ENCODE measurements around the gene CCDC74B.
"Not testable (repeated sequence)": the region's sequence is repeated elsewhere in the genome, so short reads cannot be mapped to it uniquely, and the experiment has no call there.

The CCDC74B gene

DNA sequence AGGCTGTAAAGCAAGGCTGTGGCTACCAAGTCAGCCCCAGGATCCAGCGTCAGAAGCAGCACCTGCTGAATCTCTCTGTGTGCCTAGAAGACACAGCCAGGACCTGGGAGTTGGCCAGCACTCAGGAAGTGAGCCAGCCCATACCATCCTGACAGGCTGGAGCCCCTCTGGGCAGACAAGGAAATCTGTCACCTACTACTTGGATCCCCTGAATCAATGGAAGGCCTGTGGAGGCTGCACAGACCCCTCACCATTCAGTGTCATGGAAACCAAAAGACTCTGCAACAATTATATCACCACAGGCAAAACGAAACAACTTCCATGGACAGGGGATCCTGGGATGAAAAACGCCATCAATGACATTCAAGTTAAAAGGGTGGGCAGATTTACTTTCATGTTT is 21.7 kb upstream of the CCDC74B start:
- DNase-seq (ENCODE audit: low read depth in 3 of 3, low spot score in 1 of 3), result not testable (repeated sequence)

GRCh38 chr2:130165293-130166016 is 20.5 kb upstream of the CCDC74B start:
- DNase-seq (ENCODE audit: low read depth in 3 of 3, low spot score in 1 of 3), result no peak

GRCh38 chr2:130162968-130163367 is 18.1 kb upstream of the CCDC74B start:
- no peak for DNase-seq (ENCODE audit: low read depth in 3 of 3, low spot score in 1 of 3)

GRCh38 chr2:130162486-130162885 is 17.6 kb upstream of the CCDC74B start:
- DNase-seq (ENCODE audit: low read depth in 3 of 3, low spot score in 1 of 3), result not testable (repeated sequence)

- not testable (repeated sequence) for DNase-seq (ENCODE audit: low read depth in 3 of 3, low spot score in 1 of 3)
Measured at GRCh38 chr2:130160838-130161705, 16.2 kb upstream of the CCDC74B start.

DNA sequence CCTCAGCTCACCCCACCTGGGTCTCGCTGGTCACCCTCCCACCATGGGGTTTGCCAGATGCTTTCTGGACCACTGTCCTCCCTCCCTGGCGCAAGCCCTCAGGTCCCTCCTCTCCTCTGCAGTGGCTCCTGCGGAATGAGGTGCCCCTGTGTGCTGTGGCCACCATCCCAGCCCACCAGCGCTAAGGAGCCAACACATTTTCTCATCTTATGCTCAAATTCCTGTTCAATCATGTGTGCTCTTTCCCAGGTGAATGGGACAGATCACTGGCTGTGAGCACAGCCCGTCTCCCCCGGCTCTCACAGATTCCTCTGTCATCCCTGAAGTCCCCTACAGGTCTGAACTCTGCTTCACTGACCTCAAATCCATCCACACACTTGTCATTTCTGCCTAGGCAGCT is 15.2 kb upstream of the CCDC74B start:
- no peak for DNase-seq (ENCODE audit: low read depth in 3 of 3, low spot score in 1 of 3)

GRCh38 chr2:130159376-130159775 is 14.5 kb upstream of the CCDC74B start:
- not testable (repeated sequence) for DNase-seq (ENCODE audit: low read depth in 3 of 3, low spot score in 1 of 3)

DNA sequence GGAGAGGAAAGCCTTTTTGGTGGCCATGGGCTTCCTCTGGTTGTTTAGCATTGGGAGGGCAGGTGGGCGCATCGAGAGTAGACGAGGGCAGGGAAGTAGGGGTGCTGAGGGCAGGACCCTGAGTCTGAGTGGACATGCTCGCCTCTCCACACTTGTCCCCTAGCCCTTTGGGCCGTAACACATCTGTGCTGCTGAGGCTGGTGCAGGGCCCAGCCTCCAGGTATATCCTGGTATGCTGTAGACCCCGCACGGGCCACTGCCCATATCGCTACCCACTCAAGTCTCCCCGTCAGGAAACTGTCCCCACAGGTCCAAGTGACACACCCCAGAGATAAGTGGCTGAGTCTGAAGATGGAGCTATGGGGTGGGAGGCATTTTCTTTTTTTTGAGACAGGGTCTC is 13.7 kb upstream of the CCDC74B start:
- DNase-seq (ENCODE audit: low read depth in 3 of 3, low spot score in 1 of 3), result no peak

DNA sequence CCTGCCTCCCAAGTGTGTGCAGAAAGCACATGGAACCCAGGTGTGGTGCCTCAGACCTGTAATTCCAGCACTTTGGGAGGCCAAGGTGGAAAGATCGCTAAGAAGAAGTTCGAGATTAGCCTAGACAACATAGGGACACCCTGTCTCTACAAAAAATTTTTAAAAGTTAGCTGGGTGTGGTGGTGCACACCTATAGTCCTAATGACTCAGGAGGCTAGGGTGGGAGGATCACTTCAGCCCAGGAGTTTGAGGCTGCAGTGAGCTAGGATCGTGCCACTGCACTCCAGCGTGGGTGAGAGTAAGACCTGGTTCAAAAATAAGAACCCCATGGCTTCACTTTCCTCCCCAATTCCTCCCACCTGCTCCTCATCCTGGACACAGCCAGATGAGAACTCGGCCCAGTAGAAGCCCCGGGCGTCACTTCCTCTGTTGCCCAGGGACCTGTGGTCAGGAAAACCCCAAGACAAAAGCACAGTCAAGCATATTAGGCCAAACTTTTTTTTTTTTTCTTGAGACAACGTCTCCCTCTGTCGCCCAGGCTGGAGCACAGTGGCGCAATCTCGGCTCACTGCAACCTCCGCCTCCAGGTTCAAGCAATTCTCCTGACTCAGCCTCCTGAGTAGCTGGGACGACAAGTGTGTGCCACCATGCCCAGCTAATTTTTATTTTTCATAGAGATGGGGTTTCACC is 13.1 kb upstream of the CCDC74B start:
- DNase-seq (ENCODE audit: low read depth in 3 of 3, low spot score in 1 of 3), result not testable (repeated sequence)

- not testable (repeated sequence) for DNase-seq (ENCODE audit: low read depth in 3 of 3, low spot score in 1 of 3)
Measured at GRCh38 chr2:130157354-130157753, 12.4 kb upstream of the CCDC74B start.

- DNase-seq (ENCODE audit: low read depth in 3 of 3, low spot score in 1 of 3), result no peak
Measured at GRCh38 chr2:130156624-130157004, 11.7 kb upstream of the CCDC74B start.

GRCh38 chr2:130155956-130156623 is 11.2 kb upstream of the CCDC74B start:
- DNase-seq (ENCODE audit: low read depth in 3 of 3, low spot score in 1 of 3), result not testable (repeated sequence)

DNA sequence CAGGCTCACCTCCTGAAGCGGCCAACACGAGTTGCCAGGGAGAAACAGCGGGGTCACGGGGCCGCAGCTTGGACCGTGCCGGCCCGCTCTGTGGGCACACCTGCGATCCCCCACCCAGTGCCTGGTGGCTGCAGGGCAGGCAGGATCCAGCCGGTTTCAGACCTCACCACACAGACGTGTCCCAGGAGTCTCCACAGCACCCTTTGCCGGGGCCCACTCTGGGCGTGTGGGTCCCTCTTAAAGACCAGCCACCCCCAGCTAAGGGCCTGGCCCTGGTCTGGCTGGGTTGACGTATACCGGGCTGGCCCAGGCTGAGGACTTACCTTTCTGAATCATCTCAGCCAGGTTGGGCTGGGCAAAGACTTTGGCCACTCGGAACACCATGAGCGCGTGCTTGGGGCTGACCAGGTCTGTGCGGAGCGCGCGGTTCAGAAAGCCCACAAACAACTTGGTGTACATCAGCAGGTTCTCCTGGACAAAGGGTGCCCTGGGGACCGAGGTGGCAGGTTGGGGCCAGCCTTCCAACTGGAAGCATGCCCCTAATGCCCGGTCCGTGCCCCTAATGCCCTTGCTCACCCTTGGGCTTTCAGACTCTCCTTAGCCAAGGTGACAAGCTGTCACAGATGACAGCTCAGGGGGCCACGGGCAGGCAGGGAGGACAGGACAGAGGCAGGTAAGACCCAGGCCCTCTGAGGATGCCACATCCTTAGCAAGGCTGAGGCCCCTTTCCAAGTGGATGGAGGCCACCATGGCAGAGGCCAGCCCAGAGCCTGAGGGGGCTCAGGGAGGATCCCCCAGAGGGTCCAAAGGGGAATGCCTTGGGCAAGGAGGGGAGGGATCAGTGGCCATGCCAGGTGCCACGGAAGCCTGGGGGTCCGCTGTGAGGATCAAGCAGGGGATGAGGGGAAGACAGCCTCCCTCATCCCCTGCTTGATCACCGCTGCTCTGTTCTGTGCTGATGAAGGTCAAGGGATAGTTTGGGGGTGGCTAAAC is 10.2 kb upstream of the CCDC74B start:
- no peak for DNase-seq (ENCODE audit: low read depth in 3 of 3, low spot score in 1 of 3)

- DNase-seq (ENCODE audit: low read depth in 3 of 3, low spot score in 1 of 3), result not testable (repeated sequence)
Measured at GRCh38 chr2:130154423-130154770, 9.5 kb upstream of the CCDC74B start.

DNA sequence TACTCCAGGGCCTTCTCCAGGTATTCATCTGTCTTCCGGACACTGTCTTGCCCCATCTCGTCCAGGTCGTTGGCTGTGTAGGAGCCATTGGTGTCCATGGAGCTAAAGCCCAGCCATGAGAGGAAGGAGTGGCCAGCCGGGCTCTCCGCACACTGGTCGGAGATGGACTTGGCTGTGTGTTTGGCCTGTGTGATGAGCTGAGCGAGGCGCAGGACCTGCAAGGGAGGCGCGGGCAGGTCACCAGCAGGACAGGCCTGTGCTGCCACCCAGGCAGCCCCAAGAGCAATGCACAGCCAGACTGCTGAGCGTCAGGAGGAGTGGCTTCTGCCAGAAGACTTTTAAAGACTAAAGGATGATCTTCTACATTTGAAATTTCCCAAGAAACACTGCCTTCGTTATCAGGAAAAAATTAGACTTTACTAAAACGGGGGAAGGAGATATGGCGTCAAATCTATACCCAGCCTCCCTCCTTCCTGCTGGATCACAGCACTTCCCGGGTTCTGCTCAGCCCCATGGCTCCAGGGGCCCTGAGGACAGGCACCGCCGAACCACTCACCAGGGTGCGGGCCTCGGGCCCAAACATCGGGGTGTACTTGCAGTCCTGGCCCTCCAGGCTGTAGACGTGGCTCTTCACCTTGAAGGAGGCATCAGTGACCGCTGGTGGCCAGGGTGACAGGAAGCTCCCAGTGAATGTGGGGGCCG is 9.0 kb upstream of the CCDC74B start:
- DNase-seq (ENCODE audit: low read depth in 3 of 3, low spot score in 1 of 3), result not testable (repeated sequence)

DNA sequence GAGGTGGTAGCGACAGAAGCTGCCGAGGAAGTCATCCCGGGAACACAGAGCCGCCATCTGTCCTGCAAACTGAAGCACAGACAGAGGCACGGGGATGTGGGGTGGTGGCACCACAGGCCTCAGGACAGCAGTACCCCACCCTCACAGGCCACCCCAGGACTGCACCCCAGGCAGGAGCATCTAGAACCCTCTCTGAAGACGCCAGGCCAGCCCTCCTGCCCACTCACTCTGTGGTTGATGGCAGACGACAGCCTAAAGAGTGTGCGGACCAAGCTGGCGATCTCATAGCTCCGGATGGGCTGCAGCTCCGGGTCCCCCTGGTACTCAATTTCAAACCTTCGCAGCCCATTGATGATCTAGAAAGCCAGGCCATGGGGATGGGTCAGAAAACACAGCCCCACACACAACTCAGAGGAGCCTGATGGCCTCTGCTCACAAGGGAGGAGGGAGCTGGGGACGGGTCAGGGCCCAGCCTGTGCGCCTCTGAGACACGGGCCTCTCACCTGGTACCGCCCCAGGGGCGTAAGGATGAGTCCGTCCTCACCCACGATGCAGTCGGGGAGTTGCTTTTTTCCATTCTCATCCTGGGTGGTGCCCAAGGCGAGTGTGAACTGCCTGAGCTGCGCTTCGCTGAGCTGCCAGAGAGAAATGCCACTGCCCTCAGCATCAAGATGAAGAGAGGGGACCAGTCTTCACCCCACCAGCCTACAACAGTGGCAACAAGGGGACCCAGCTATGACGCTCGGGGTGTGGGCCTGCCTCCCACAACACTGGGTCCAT is 8.1 kb upstream of the CCDC74B start:
- DNase-seq (ENCODE audit: low read depth in 3 of 3, low spot score in 1 of 3), result no peak

GRCh38 chr2:130152136-130152815 is 7.4 kb upstream of the CCDC74B start:
- not testable (repeated sequence) for DNase-seq (ENCODE audit: low read depth in 3 of 3, low spot score in 1 of 3)

DNA sequence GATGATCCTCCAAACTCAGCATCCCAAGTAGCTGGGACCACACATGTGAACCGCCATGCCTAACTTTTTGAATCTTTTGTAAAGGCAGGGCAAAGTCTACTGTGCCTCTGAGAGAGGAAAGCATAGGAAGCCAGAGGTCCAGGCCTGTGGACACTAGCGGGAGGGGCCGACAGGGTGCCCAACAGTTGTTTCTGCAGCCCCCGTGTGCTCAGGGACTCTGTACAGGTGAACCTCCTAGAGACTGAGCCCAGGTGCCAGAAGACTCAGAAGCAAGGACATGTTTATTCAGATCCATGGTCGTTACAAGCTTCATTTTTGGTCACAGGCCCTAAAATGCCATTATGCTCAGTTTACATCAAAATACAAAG is 6.2 kb upstream of the CCDC74B start:
- not testable (repeated sequence) for DNase-seq (ENCODE audit: low read depth in 3 of 3, low spot score in 1 of 3)

All from stimulated activated CD4-positive, alpha-beta T cell treated with anti-CD3 and anti-CD28 coated beads, TNF-alpha, amount 100 ng/mL, for 1 hour (primary cell).